B cell (primary cell): Measurements from ENCODE around the gene TGFBR3. TPM values are rescaled to one million over a fixed set of nuclear protein-coding genes. Genes with fewer than 3 reads are reported as not detected.

Experiments used
- ATAC-seq: fragments of 200-7000 bp; cut with Tn5 transposase; one replicate; pipeline ENCODE4 v1.10.0; 2021; ENCODE audit warnings: low read depth, mild to moderate bottlenecking, moderate number of reproducible peaks, moderate library complexity
- CTCF ChIA-PET: fragments of 350-600 bp; sonication (Branson Sonifier 250); formaldehyde crosslinking; loops from one replicate; lab custom pipeline; 2021; ENCODE audit warnings: antibody characterized with exemption, inconsistent platforms; lab: Charles Lee
- POLR2A ChIA-PET: fragments of 350-600 bp; sonication (Branson Sonifier 250); formaldehyde crosslinking; loops from one replicate; lab custom pipeline; 2021; ENCODE audit warnings: antibody characterized with exemption; lab: Charles Lee
- DNase-seq: peaks from one replicate; pipeline ENCODE4 v3.0.0; 2013
- H2AFZ ChIP-seq: 2 replicates; pipeline ENCODE4 v1.6.1; 2012; ENCODE audit warnings: mild to moderate bottlenecking, low read depth, low read length; ENCODE audit not compliant: insufficient read depth, poor library complexity, severe bottlenecking
- H3K27ac ChIP-seq, 2 donors: 1 replicate in 1 of 2; 2 replicates in 1 of 2; pipeline ENCODE4 v1.5.1; 2012 to 2013; ENCODE audit warnings: low read length in 2 of 2, mild to moderate bottlenecking in 2 of 2, moderate library complexity in 1 of 2
- H3K27me3 ChIP-seq, 4 experiments: fragments of 200-600 bp in 1 of 4; sonication (generic) in 1 of 4; replicated peaks in 1 of 4; 1 replicate in 2 of 4; 2 replicates in 2 of 4; pipeline versions ENCODE4 v1.6.1 to v1.7.0; 2013 to 2016; ENCODE audit warnings: low read length in 3 of 4, mild to moderate bottlenecking in 2 of 4, mixed read lengths in 1 of 4, moderate library complexity in 1 of 4; ENCODE audit not compliant: insufficient read depth in 4 of 4, control insufficient read depth in 3 of 4; ENCODE audit errors: control extremely low read depth in 1 of 4
- H3K36me3 ChIP-seq, 2 experiments: replicated peaks in 1 of 2; 1 replicate in 1 of 2; 2 replicates in 1 of 2; pipeline versions ENCODE4 v1.6.1 to v1.7.1; 2013; ENCODE audit warnings: low read length in 1 of 2; ENCODE audit not compliant: insufficient read depth in 2 of 2, control insufficient read depth in 1 of 2; ENCODE audit errors: control extremely low read depth in 1 of 2, extremely low read depth in 1 of 2
- H3K4me1 ChIP-seq, 2 donors: fragments of 200-600 bp in 1 of 2; sonication (generic) in 1 of 2; 1 replicate in 1 of 2; 2 replicates in 1 of 2; pipeline versions ENCODE4 v1.5.1 to v1.6.1; 2013 to 2017; ENCODE audit warnings: low read length in 2 of 2; ENCODE audit not compliant: control insufficient read depth in 2 of 2, insufficient read depth in 2 of 2
- H3K4me2 ChIP-seq: replicated peaks from 2 replicates; pipeline ENCODE3; 2012; ENCODE audit warnings: mild to moderate bottlenecking, low read depth, low read length; ENCODE audit not compliant: poor library complexity, severe bottlenecking
- H3K4me3 ChIP-seq, 5 experiments: fragments of 200-600 bp in 1 of 5; sonication (generic) in 1 of 5; 1 replicate in 3 of 5; 2 replicates in 2 of 5; pipeline versions ENCODE4 v1.5.1 to v1.7.0; 2011 to 2016; ENCODE audit warnings: low read length in 4 of 5, mild to moderate bottlenecking in 4 of 5, low read depth in 2 of 5, control low read depth in 1 of 5, moderate library complexity in 1 of 5; ENCODE audit not compliant: insufficient read depth in 1 of 5; ENCODE audit errors: control extremely low read depth in 1 of 5, extremely low read depth in 1 of 5
- H3K79me2 ChIP-seq: fragments of 200-600 bp; sonication (generic); one replicate; pipeline ENCODE4 v1.6.0; 2016; ENCODE audit warnings: low read length; ENCODE audit not compliant: control insufficient read depth, insufficient read depth
- H3K9ac ChIP-seq: fragments of 200-600 bp; sonication (generic); 2 replicates; pipeline ENCODE4 v1.6.1; 2017; ENCODE audit warnings: mild to moderate bottlenecking, low read length, moderate library complexity
- H3K9me3 ChIP-seq, 3 donors: one replicate each; pipeline versions ENCODE4 v1.6.1 to v1.7.1; 2013; ENCODE audit warnings: low read length in 2 of 3; ENCODE audit not compliant: control insufficient read depth in 2 of 3, insufficient read depth in 1 of 3; ENCODE audit errors: control extremely low read depth in 1 of 3
- H4K20me1 ChIP-seq: 2 replicates; pipeline ENCODE4 v1.6.0; 2012; ENCODE audit warnings: mild to moderate bottlenecking, low read length; ENCODE audit not compliant: insufficient read depth, control insufficient read depth, poor library complexity, severe bottlenecking
- H3K27ac Mint-ChIP-seq: one replicate; pipeline ENCODE4 v1.8.0; 2021; ENCODE audit warnings: mixed read lengths
- H3K27me3 Mint-ChIP-seq: one replicate; pipeline ENCODE4 v1.8.0; 2021; ENCODE audit warnings: mixed read lengths
- H3K4me1 Mint-ChIP-seq: one replicate; pipeline ENCODE4 v1.8.0; 2021; ENCODE audit warnings: mixed read lengths
- H3K4me3 Mint-ChIP-seq: one replicate; pipeline ENCODE4 v1.8.0; 2021; ENCODE audit warnings: mixed read lengths
- H3K9me3 Mint-ChIP-seq: one replicate; pipeline ENCODE4 v1.8.0; 2022; ENCODE audit warnings: mixed read lengths; ENCODE audit not compliant: insufficient read depth
- CTCF ChIP-seq: fragments of 200-600 bp; IDR thresholded peaks from one replicate; pipeline ENCODE4 v1.8.0; 2022; ENCODE audit warnings: antibody characterized with exemption, mild to moderate bottlenecking
- EZH2 ChIP-seq: IDR thresholded peaks from 2 replicates; pipeline ENCODE4 v1.6.1; 2012; ENCODE audit warnings: borderline replicate concordance, low read depth, mild to moderate bottlenecking, moderate library complexity, low read length; ENCODE audit not compliant: insufficient read depth, poor library complexity, severe bottlenecking
- WGBS: methylation state at CpG from one replicate; pipeline ENCODE4 v1.1.5; 2013; ENCODE audit warnings: missing lambda C conversion rate; ENCODE audit not compliant: insufficient coverage; 5-methylcytosine and 5-hydroxymethylcytosine counted together
- intact Hi-C: fragments of 100-400 bp; cut with micrococcal nuclease; formaldehyde crosslinking; loops from one replicate; pipeline ENCODE4 v1.10.0; 2022
- polyA plus RNA-seq: library from polyadenylated mRNA; depleted of rRNA; stranded (reverse); fragments of >200 nt; gene quantifications from 2 replicates; pipeline ENCODE4 v1.2.3, GENCODE V29; 2012
- total RNA-seq, 2 donors: library from RNA; stranded (reverse); fragments of 120-200 nt in 1 of 2; gene quantifications; 1 replicate in 1 of 2; 2 replicates in 1 of 2; pipeline versions ENCODE4 v1.2.3 to v1.2.4, GENCODE V29; 2013 to 2022

The TGFBR3 gene
- total and polyA plus RNA-seq, 2 donors (not counting 1 experiment from before 2014, with no cell fraction given), result 0.10 to 0.12 TPM

- no peak for DNase-seq
- Mint-ChIP-seq H3K27me3 (peaks cover 18% of the 10 kb centered on the region), H3K9me3 (no peaks in the 10 kb centered on the region), H3K4me1 (peaks cover 4% of the 10 kb centered on the region), H3K4me3 (no peak overlapping the region), H3K27ac (no peak overlapping the region)
- H3K27ac ChIP-seq, result no peak overlapping the region
- no peak overlapping the region for H3K4me2 ChIP-seq
- CTCF ChIA-PET, result no interaction called here
- no peak overlapping the region for H3K9ac ChIP-seq
- H3K4me1 ChIP-seq, result peaks cover 0 to 5% of the 10 kb centered on the region in 2 donors
- H3K27me3 ChIP-seq, result peaks cover 0 to 6% (median under 1%) of the 10 kb centered on the region in 4 experiments
- H4K20me1 ChIP-seq, result no peaks in the 10 kb centered on the region
- no peaks in the 10 kb centered on the region for H3K79me2 ChIP-seq
- POLR2A ChIA-PET, result no interaction called here
- no peak overlapping the region for H3K4me3 ChIP-seq
- ATAC-seq, result no peak
- peaks cover 0 to 4% (median 0%) of the 10 kb centered on the region in 3 donors for H3K9me3 ChIP-seq
- no peaks in the 10 kb centered on the region for H3K36me3 ChIP-seq
- 66% methylated on average over 8 of the region's 11 CpGs for WGBS
- H2AFZ ChIP-seq, result no peak overlapping the region
- no peak for TF ChIP-seq EZH2
- TF ChIP-seq CTCF, result no peak
- intact Hi-C loops, result no loop called here
These were observed 156.2 kb downstream of the TGFBR3 start for GRCh38 chr1:91729621-91730358.

- no CpG with 5 or more reads among the region's 2 CpGs for WGBS
- Mint-ChIP-seq H3K9me3 (no peaks in the 10 kb centered on the region), H3K4me3 (no peak overlapping the region), H3K27ac (no peak overlapping the region), H3K27me3 (peaks cover 15% of the 10 kb centered on the region), H3K4me1 (peaks cover 4% of the 10 kb centered on the region)
- DNase-seq (no peak), ATAC-seq (no peak)
- Histone ChIP-seq H2AFZ (no peak overlapping the region), H3K79me2 (no peaks in the 10 kb centered on the region), H3K27ac (no peak overlapping the region), H3K4me3 (no peak overlapping the region), H3K9ac (no peak overlapping the region), H3K4me1 (peaks cover 0 to 5% of the 10 kb centered on the region in 2 donors), H3K9me3 (peaks cover 0 to 4% (median 0%) of the 10 kb centered on the region in 3 donors), H3K4me2 (no peak overlapping the region), H3K36me3 (no peaks in the 10 kb centered on the region), H3K27me3 (peaks cover 0 to 6% (median under 1%) of the 10 kb centered on the region in 4 experiments), H4K20me1 (no peaks in the 10 kb centered on the region)
- no peak for TF ChIP-seq EZH2
- ChIA-PET POLR2A (no interaction called here), CTCF (no interaction called here)
- intact Hi-C loops, result no loop called here
These were observed 158.2 kb downstream of the TGFBR3 start for GRCh38 chr1:91727763-91728162.
